Esophagus squamous epithelium (tissue), 5 donors: ENCODE data around the gene NCBP2L. TPM values are rescaled to one million over a fixed set of nuclear protein-coding genes. Genes with fewer than 3 reads are reported as not detected.

Experiments
- DNase-seq: peaks from one replicate; lab custom pipeline; 2025; lab: John Stamatoyannopoulos, UW
- H3K27ac ChIP-seq, 4 donors: fragments of 200-600 bp; sonication (generic); one replicate each; pipeline ENCODE4 v1.5.1; 2016 to 2019; ENCODE audit warnings: mild to moderate bottlenecking in 1 of 4
- H3K27me3 ChIP-seq, 4 donors: fragments of 200-600 bp; sonication (generic); 1 replicate in 3 of 4; 2 replicates in 1 of 4; pipeline versions ENCODE4 v1.5.1 to v1.6.0; 2017 to 2021; ENCODE audit warnings: antibody characterized with exemption in 1 of 4
- H3K36me3 ChIP-seq, 3 donors: fragments of 200-600 bp; sonication (generic); one replicate each; pipeline ENCODE4 v1.5.1; 2016 to 2019
- H3K4me1 ChIP-seq, 3 donors: fragments of 200-600 bp; sonication (generic); one replicate each; pipeline ENCODE4 v1.5.1; 2017 to 2019
- H3K4me3 ChIP-seq, 4 donors: fragments of 200-600 bp; sonication (generic); 1 replicate in 3 of 4; 2 replicates in 1 of 4; pipeline ENCODE4 v1.5.1; 2016 to 2019; ENCODE audit warnings: mild to moderate bottlenecking in 2 of 4, moderate library complexity in 1 of 4
- H3K9me3 ChIP-seq, 3 donors: fragments of 200-600 bp; sonication (generic); one replicate each; pipeline ENCODE4 v1.5.1; 2016 to 2019
- CTCF ChIP-seq, 6 experiments: fragments of 450-650 bp in 4 of 6; fragments of 200-600 bp in 2 of 6; sonication (generic) in 2 of 6; IDR thresholded peaks; one replicate each; pipeline ENCODE4 v1.5.1; 2016 to 2019; ENCODE audit warnings: antibody characterized with exemption in 6 of 6, mild to moderate bottlenecking in 4 of 6, moderate library complexity in 4 of 6
- POLR2A ChIP-seq, 4 donors: fragments of 450-650 bp; IDR thresholded peaks; one replicate each; pipeline ENCODE4 v1.6.1; 2017; ENCODE audit warnings: antibody characterized with exemption in 4 of 4, mild to moderate bottlenecking in 4 of 4, moderate library complexity in 3 of 4
- WGBS, 2 donors: methylation state at CpG; one replicate each; pipeline ENCODE4 v1.1.5; 2018; 5-methylcytosine and 5-hydroxymethylcytosine counted together
- intact Hi-C: fragments of 100-400 bp; cut with DNase I; formaldehyde crosslinking; loops from one replicate; pipeline ENCODE4 v1.15.0; 2022
- total RNA-seq, 4 donors: library from RNA; depleted of rRNA; stranded (reverse); fragments of >200 nt; gene quantifications; one replicate each; pipeline ENCODE4 v1.1.0, GENCODE V29; 2016
- donor health status: DM: yes; HTN: yes; CAD: no.

Gene NCBP2L
- total RNA-seq, 4 donors from 2014 or later, result not detected

GRCh38 chrX:107842715-107843400 lies 65.3 kb downstream of the NCBP2L start:
- intact Hi-C loops, result no loop called here
- no peak for DNase-seq
- Histone ChIP-seq H3K9me3 (no peaks in the 10 kb centered on the region), H3K27ac (no peak overlapping the region), H3K4me1 (no peaks in the 10 kb centered on the region), H3K4me3 (no peak overlapping the region), H3K36me3 (peaks cover 0 to 14% (median 3%) of the 10 kb centered on the region in 3 donors), H3K27me3 (no peaks in the 10 kb centered on the region)
- 59 to 80% methylated on average over 6 of the region's 6 CpGs for WGBS, 2 donors
- TF ChIP-seq POLR2A (IDR thresholded peaks at IDR 0.05), result no peak
- no peak for TF ChIP-seq CTCF (IDR thresholded peaks at IDR 0.05)

Other genes with a start within 250 kb of the NCBP2L start
- gene PRPS1, start 149.2 kb upstream of the NCBP2L start, total RNA-seq, result 10 to 100 TPM in 3 of 4 donors, 1 to 10 TPM in 1; 9.1 to 18.1 (median 16.5) TPM
- 100 to 1,000 TPM in 3 of 4 donors, 10 to 100 TPM in 1; 50.2 to 558 (median 140) TPM for gene TSC22D3, start 1.9 kb upstream of the NCBP2L start, total RNA-seq
- 10 to 100 TPM; 14.4 to 24.4 (median 17.7) TPM for gene MID2, start 48.1 kb downstream of the NCBP2L start, total RNA-seq
- not detected for gene TEX13B, start 204.6 kb downstream of the NCBP2L start, total RNA-seq